HuH-7.5 (cell line): ENCODE results near the gene KRT17.

Experiments
- DNase-seq: peaks from one replicate; pipeline ENCODE4 v3.0.0; 2011; ENCODE audit warnings: low spot score

KRT17 gene

GRCh38 chr17:41571561-41572434 lies 52.6 kb downstream of the KRT17 start, which contains the start of gene KRT9:
TSS of gene KRT9 (minus strand) at chr17:41572059. CDS start at chr17:41571992, 67 bp downstream.
- DNase-seq = no peak
